T-cell (primary cell): Measurements from ENCODE around the gene FGGY. TPM values are rescaled to one million over a fixed set of nuclear protein-coding genes. Genes with fewer than 3 reads are reported as not detected.
"Not testable (repeated sequence)": the region's sequence is repeated elsewhere in the genome, so short reads cannot be mapped to it uniquely, and the experiment has no call there.

Experiments
- ATAC-seq, 4 experiments: fragments of 200-7000 bp in 3 of 4; fragments of 150-1000 bp in 1 of 4; cut with Tn5 transposase; replicated peaks in 1 of 4; 1 replicate in 3 of 4; 2 replicates in 1 of 4; pipeline ENCODE4 v1.10.0; 2021; ENCODE audit warnings: moderate library complexity in 3 of 4, mild to moderate bottlenecking in 2 of 4, moderate number of reproducible peaks in 1 of 4
- CTCF ChIA-PET, 2 donors: fragments of 300-600 bp; sonication (Branson Sonifier 250); formaldehyde crosslinking; loops; one replicate each; lab custom pipeline; 2022; ENCODE audit warnings: antibody characterized with exemption in 2 of 2; lab: Charles Lee
- POLR2A ChIA-PET, 2 donors: fragments of 300-600 bp; sonication (Branson Sonifier 250); formaldehyde crosslinking; loops; one replicate each; lab custom pipeline; 2022; ENCODE audit warnings: antibody characterized with exemption in 2 of 2; lab: Charles Lee
- DNase-seq, 35 experiments: peaks; one replicate each; pipeline versions ENCODE4 v3.0.0 to v3.0.0-alpha.2; 2013 to 2023
- H3K27ac ChIP-seq: one replicate; pipeline ENCODE4 v1.5.1; 2013; ENCODE audit warnings: low read length
- H3K27me3 ChIP-seq, 2 experiments: replicated peaks in 1 of 2; 1 replicate in 1 of 2; 2 replicates in 1 of 2; pipeline versions ENCODE4 v1.6.1 to v1.7.0; 2013; ENCODE audit warnings: low read length in 1 of 2, mixed read lengths in 1 of 2; ENCODE audit not compliant: control insufficient read depth in 2 of 2, insufficient read depth in 2 of 2; ENCODE audit errors: extremely low read depth in 1 of 2
- H3K36me3 ChIP-seq, 2 donors: 1 replicate in 1 of 2; 2 replicates in 1 of 2; pipeline versions ENCODE4 v1.6.1 to v1.7.0; 2013; ENCODE audit warnings: low read length in 1 of 2; ENCODE audit not compliant: control insufficient read depth in 2 of 2, insufficient read depth in 1 of 2; ENCODE audit errors: extremely low read depth in 1 of 2
- H3K4me1 ChIP-seq, 2 experiments: 1 replicate in 1 of 2; 2 replicates in 1 of 2; pipeline versions ENCODE4 v1.6.1 to v1.7.0; 2013; ENCODE audit warnings: low read length in 2 of 2, mixed read lengths in 1 of 2; ENCODE audit not compliant: insufficient read depth in 2 of 2, control insufficient read depth in 1 of 2; ENCODE audit errors: extremely low read depth in 1 of 2
- H3K4me3 ChIP-seq, 2 donors: 1 replicate in 1 of 2; 2 replicates in 1 of 2; pipeline versions ENCODE4 v1.5.1 to v1.7.0; 2013; ENCODE audit warnings: mild to moderate bottlenecking in 2 of 2, low read length in 1 of 2, moderate library complexity in 1 of 2; ENCODE audit not compliant: control insufficient read depth in 1 of 2; ENCODE audit errors: extremely low read depth in 1 of 2
- H3K9me3 ChIP-seq: 2 replicates; pipeline ENCODE4 v1.7.0; 2013
- H3K27ac Mint-ChIP-seq, 2 donors: one replicate each; pipeline ENCODE4 v1.8.0; 2020 to 2021; ENCODE audit warnings: mild to moderate bottlenecking in 2 of 2, mixed read lengths in 2 of 2
- H3K27me3 Mint-ChIP-seq, 2 donors: one replicate each; pipeline ENCODE4 v1.8.0; 2021 to 2022; ENCODE audit warnings: mixed read lengths in 2 of 2
- H3K36me3 Mint-ChIP-seq: one replicate; pipeline ENCODE4 v1.8.0; 2021; ENCODE audit warnings: mixed read lengths
- H3K4me1 Mint-ChIP-seq, 3 donors: one replicate each; pipeline ENCODE4 v1.8.0; 2020 to 2022; ENCODE audit warnings: mixed read lengths in 3 of 3, mild to moderate bottlenecking in 1 of 3
- H3K4me3 Mint-ChIP-seq, 3 donors: one replicate each; pipeline ENCODE4 v1.8.0; 2020 to 2022; ENCODE audit warnings: mild to moderate bottlenecking in 3 of 3, mixed read lengths in 3 of 3, moderate library complexity in 3 of 3
- H3K9me3 Mint-ChIP-seq, 3 donors: one replicate each; pipeline ENCODE4 v1.8.0; 2020 to 2022; ENCODE audit warnings: mixed read lengths in 3 of 3
- WGBS: methylation state at CpG from one replicate; pipeline ENCODE4 v1.1.5; 2013; ENCODE audit warnings: missing lambda C conversion rate; ENCODE audit not compliant: insufficient coverage; 5-methylcytosine and 5-hydroxymethylcytosine counted together
- total RNA-seq, 35 experiments: library from RNA in 6 of 35; stranded (reverse) in 6 of 35; fragments of 120-200 nt in 1 of 35; gene quantifications; one replicate each; pipeline versions ENCODE4 v1.2.1 to v1.2.4 and lab custom pipeline; 2013 to 2026

The FGGY gene
- total RNA-seq, 5 donors from 2014 or later (not counting 1 experiment from before 2014, with no cell fraction given): 7.8 to 21.7 (median 12.6) TPM

- CTCF ChIA-PET: no interaction called here
- H3K9me3 Mint-ChIP-seq: peaks cover 0 to 8% (median 3%) of the 10 kb centered on the region in 3 donors
- Histone ChIP-seq H3K4me3 (no peak overlapping the region), H3K27me3 (no peaks in the 10 kb centered on the region), H3K9me3 (no peaks in the 10 kb centered on the region), H3K36me3 (no peaks in the 10 kb centered on the region), H3K27ac (no peak overlapping the region), H3K4me1 (no peaks in the 10 kb centered on the region)
- WGBS: no CpG with 5 or more reads among the region's 1 CpG
- H3K4me1 Mint-ChIP-seq: no peaks in the 10 kb centered on the region
- POLR2A ChIA-PET: no interaction called here
- H3K27me3 Mint-ChIP-seq: no peaks in the 10 kb centered on the region
- H3K36me3 Mint-ChIP-seq: peaks cover 28% of the 10 kb centered on the region
- no peak overlapping the region for H3K4me3 Mint-ChIP-seq
- DNase-seq (no peak), ATAC-seq (no peak)
- H3K27ac Mint-ChIP-seq: no peak overlapping the region
These were observed 308.9 kb downstream of the FGGY start for GRCh38 chr1:59605761-59606160.

DNA sequence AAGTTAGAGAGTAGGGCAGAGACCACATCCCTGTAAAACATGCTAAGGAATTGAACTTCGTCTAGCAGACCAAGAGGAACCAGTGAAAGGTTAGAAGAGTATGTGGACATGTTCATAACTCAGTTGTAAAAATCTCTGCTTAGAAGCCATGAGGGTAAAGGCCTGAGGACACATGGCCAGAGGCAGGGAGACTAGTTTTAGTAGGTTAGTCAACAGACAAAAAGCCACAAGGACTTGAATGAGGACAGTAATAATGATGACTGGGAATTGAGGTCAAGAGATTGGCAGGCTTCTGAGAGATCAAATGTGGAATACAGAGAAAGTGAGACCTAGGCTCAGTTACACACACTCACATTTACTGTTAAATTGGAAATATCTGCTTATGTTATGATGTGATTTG is 312.4 kb downstream of the FGGY start:
- 78% methylated on average over 1 of the region's 1 CpG for WGBS
- H3K9me3 Mint-ChIP-seq: peaks cover 5 to 9% (median 8%) of the 10 kb centered on the region in 3 donors
- no peak for DNase-seq
- no peak for ATAC-seq
- ChIA-PET POLR2A (no interaction called here), CTCF (no interaction called here)
- Histone ChIP-seq H3K27ac (no peak overlapping the region), H3K36me3 (no peaks in the 10 kb centered on the region), H3K9me3 (no peaks in the 10 kb centered on the region), H3K4me3 (no peak overlapping the region), H3K4me1 (no peaks in the 10 kb centered on the region), H3K27me3 (no peaks in the 10 kb centered on the region)
- H3K4me3 Mint-ChIP-seq: no peak overlapping the region
- H3K27ac Mint-ChIP-seq: no peak overlapping the region
- H3K27me3 Mint-ChIP-seq: no peaks in the 10 kb centered on the region
- peaks cover 28% of the 10 kb centered on the region for H3K36me3 Mint-ChIP-seq
- H3K4me1 Mint-ChIP-seq: no peaks in the 10 kb centered on the region

- H3K4me3 ChIP-seq, CTCF ChIA-PET, H3K27ac ChIP-seq, H3K27ac Mint-ChIP-seq, H3K4me3 Mint-ChIP-seq, DNase-seq, H3K27me3 Mint-ChIP-seq, H3K9me3 Mint-ChIP-seq, POLR2A ChIA-PET, H3K36me3 ChIP-seq, H3K4me1 ChIP-seq, ATAC-seq, H3K4me1 Mint-ChIP-seq, H3K9me3 ChIP-seq, H3K27me3 ChIP-seq: not testable (repeated sequence)
- H3K36me3 Mint-ChIP-seq: peaks cover 28% of the 10 kb centered on the region
- WGBS: 94% methylated on average over 13 of the region's 13 CpGs
These were observed 313.6 kb downstream of the FGGY start for GRCh38 chr1:59610499-59610898.

GRCh38 chr1:59617434-59617833 is 320.5 kb downstream of the FGGY start:
- no peak for ATAC-seq
- no peaks in the 10 kb centered on the region for H3K27me3 Mint-ChIP-seq
- no peak overlapping the region for H3K27ac Mint-ChIP-seq
- ChIA-PET POLR2A (no interaction called here), CTCF (no interaction called here)
- peaks cover 0 to 9% (median 2%) of the 10 kb centered on the region in 3 donors for H3K9me3 Mint-ChIP-seq
- Histone ChIP-seq H3K27ac (no peak overlapping the region), H3K4me3 (no peak overlapping the region), H3K36me3 (no peaks in the 10 kb centered on the region), H3K9me3 (no peaks in the 10 kb centered on the region), H3K27me3 (no peaks in the 10 kb centered on the region), H3K4me1 (no peaks in the 10 kb centered on the region)
- no peak for DNase-seq
- no peaks in the 10 kb centered on the region for H3K4me1 Mint-ChIP-seq
- no peaks in the 10 kb centered on the region for H3K36me3 Mint-ChIP-seq
- 89% methylated on average over 1 of the region's 3 CpGs for WGBS
- no peak overlapping the region for H3K4me3 Mint-ChIP-seq

- H3K4me1 ChIP-seq: no peaks in the 10 kb centered on the region
- WGBS: 100% methylated on average over 2 of the region's 2 CpGs
- H3K9me3 Mint-ChIP-seq: no peaks in the 10 kb centered on the region
- ATAC-seq (no peak), DNase-seq (no peak)
- H3K4me1 Mint-ChIP-seq: no peaks in the 10 kb centered on the region
- no peaks in the 10 kb centered on the region for H3K27me3 Mint-ChIP-seq
- no peak overlapping the region for H3K4me3 ChIP-seq
- no peak overlapping the region for H3K27ac Mint-ChIP-seq
- no peaks in the 10 kb centered on the region for H3K9me3 ChIP-seq
- ChIA-PET CTCF (no interaction called here), POLR2A (no interaction called here)
- no peak overlapping the region for H3K4me3 Mint-ChIP-seq
- H3K27ac ChIP-seq: no peak overlapping the region
- H3K27me3 ChIP-seq: no peaks in the 10 kb centered on the region
- no peaks in the 10 kb centered on the region for H3K36me3 ChIP-seq
- peaks cover 3% of the 10 kb centered on the region for H3K36me3 Mint-ChIP-seq
These were observed 322.7 kb downstream of the FGGY start for GRCh38 chr1:59619557-59619956.

DNA sequence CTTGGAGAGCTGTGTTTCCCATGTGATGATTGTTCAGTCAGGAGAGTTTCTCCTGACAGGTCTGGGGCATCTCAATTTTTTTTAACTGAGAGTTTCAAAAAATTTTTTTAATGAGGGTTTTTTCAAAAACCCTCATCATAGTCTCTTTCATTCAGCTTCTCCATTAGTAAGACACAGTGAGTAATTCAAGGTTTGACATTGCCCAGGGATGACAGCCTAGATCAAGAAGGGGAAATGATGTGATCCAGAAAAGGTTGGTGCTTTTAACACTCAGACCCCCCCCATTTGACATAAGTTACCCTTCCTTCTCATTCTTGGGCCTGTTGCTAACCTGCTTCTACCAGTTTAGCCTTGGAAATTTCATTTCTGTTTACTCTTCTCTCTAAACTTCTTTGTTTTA is 328.5 kb downstream of the FGGY start:
- H3K27me3 ChIP-seq: no peaks in the 10 kb centered on the region
- H3K27me3 Mint-ChIP-seq: no peaks in the 10 kb centered on the region
- no peaks in the 10 kb centered on the region for H3K4me1 Mint-ChIP-seq
- H3K4me1 ChIP-seq: no peaks in the 10 kb centered on the region
- DNase-seq (no peak), ATAC-seq (no peak)
- ChIA-PET POLR2A (no interaction called here), CTCF (no interaction called here)
- no peak overlapping the region for H3K27ac Mint-ChIP-seq
- H3K36me3 Mint-ChIP-seq: peaks cover 3% of the 10 kb centered on the region
- no peaks in the 10 kb centered on the region for H3K9me3 ChIP-seq
- no peaks in the 10 kb centered on the region for H3K9me3 Mint-ChIP-seq
- no peak overlapping the region for H3K4me3 Mint-ChIP-seq
- no peak overlapping the region for H3K27ac ChIP-seq
- H3K4me3 ChIP-seq: no peak overlapping the region
- no peaks in the 10 kb centered on the region for H3K36me3 ChIP-seq

- POLR2A ChIA-PET: no interaction called here
These were observed 334.8 kb downstream of the FGGY start for GRCh38 chr1:59631561-59632255.

More at GRCh38 chr1:59631561-59632255, 334.8 kb downstream of the FGGY start:
- Mint-ChIP-seq H3K27me3 (no peaks in the 10 kb centered on the region), H3K27ac (no peak overlapping the region), H3K36me3 (no peaks in the 10 kb centered on the region), H3K9me3 (no peaks in the 10 kb centered on the region), H3K4me1 (no peaks in the 10 kb centered on the region), H3K4me3 (no peak overlapping the region)
- ATAC-seq: no peak
- Histone ChIP-seq H3K27me3 (no peaks in the 10 kb centered on the region), H3K36me3 (no peaks in the 10 kb centered on the region), H3K4me3 (no peak overlapping the region), H3K27ac (no peak overlapping the region), H3K4me1 (no peaks in the 10 kb centered on the region), H3K9me3 (no peaks in the 10 kb centered on the region)
- CTCF ChIA-PET: no interaction called here
- DNase-seq: no peak
- no CpG with 5 or more reads among the region's 1 CpG for whole genome bisulfite sequencing
